MM.1S (cell line): ENCODE measurements around the gene NRIP2.
"Not testable (repeated sequence)": the region's sequence is repeated elsewhere in the genome, so short reads cannot be mapped to it uniquely, and the experiment has no call there.

ENCODE experiments used
- DNase-seq: peaks from one replicate; pipeline ENCODE4 v3.0.0-alpha.2; 2015
- H2AFZ ChIP-seq: fragments of 300-600 bp; sonication (generic); 2 replicates; pipeline ENCODE4 v1.6.0; 2016; ENCODE audit warnings: antibody characterized with exemption, low read length
- H3F3A ChIP-seq: fragments of 300-600 bp; sonication (generic); 2 replicates; pipeline ENCODE4 v1.6.1; 2016; ENCODE audit warnings: mild to moderate bottlenecking, antibody characterized with exemption, low read length, moderate library complexity, mixed read lengths; ENCODE audit not compliant: insufficient read depth
- H3K27ac ChIP-seq: fragments of 300-600 bp; sonication (generic); 2 replicates; pipeline ENCODE4 v1.5.1; 2016; ENCODE audit warnings: mild to moderate bottlenecking, low read length
- H3K27me3 ChIP-seq: fragments of 300-600 bp; sonication (generic); replicated peaks from 2 replicates; pipeline ENCODE4 v1.6.0; 2016; ENCODE audit warnings: low read length; ENCODE audit not compliant: insufficient read depth
- H3K36me3 ChIP-seq: fragments of 300-600 bp; sonication (generic); replicated peaks from 2 replicates; pipeline ENCODE4 v1.6.1; 2016; ENCODE audit warnings: mild to moderate bottlenecking, low read length, mixed read lengths; ENCODE audit not compliant: insufficient read depth
- H3K4me1 ChIP-seq: fragments of 300-600 bp; sonication (generic); 2 replicates; pipeline ENCODE4 v1.6.1; 2016; ENCODE audit warnings: low read length, mixed read lengths
- H3K4me2 ChIP-seq: fragments of 300-600 bp; sonication (generic); 2 replicates; pipeline ENCODE4 v1.6.0; 2016; ENCODE audit warnings: low read depth, low read length
- H3K4me3 ChIP-seq: fragments of 300-600 bp; sonication (generic); 2 replicates; pipeline ENCODE4 v1.5.1; 2016; ENCODE audit warnings: low read length, mixed read lengths
- H3K79me2 ChIP-seq: fragments of 300-600 bp; sonication (generic); 2 replicates; pipeline ENCODE4 v1.6.1; 2016; ENCODE audit warnings: mixed run types, low read length, mixed read lengths
- H3K9ac ChIP-seq: fragments of 300-600 bp; sonication (generic); 2 replicates; pipeline ENCODE4 v1.6.1; 2016; ENCODE audit warnings: low read length, mixed read lengths
- H3K9me2 ChIP-seq: fragments of 300-600 bp; sonication (generic); replicated peaks from 2 replicates; pipeline ENCODE4 v1.6.1; 2016; ENCODE audit warnings: mild to moderate bottlenecking, low read length, mixed read lengths; ENCODE audit not compliant: insufficient read depth
- H3K9me3 ChIP-seq: fragments of 300-600 bp; sonication (generic); replicated peaks from 2 replicates; pipeline ENCODE4 v1.6.1; 2016; ENCODE audit warnings: mild to moderate bottlenecking, low read length, mixed read lengths; ENCODE audit not compliant: insufficient read depth
- H4K20me1 ChIP-seq: fragments of 300-600 bp; sonication (generic); 2 replicates; pipeline ENCODE4 v1.6.1; 2016; ENCODE audit warnings: mild to moderate bottlenecking, low read length, moderate library complexity, mixed read lengths; ENCODE audit not compliant: insufficient read depth
- CTCF ChIP-seq: fragments of 300-600 bp; sonication (generic); IDR thresholded peaks from 2 replicates; pipeline ENCODE4 v1.5.1; 2016; ENCODE audit warnings: antibody characterized with exemption, low read length, mixed read lengths
- EZH2 ChIP-seq: fragments of 300-600 bp; sonication (generic); optimal IDR thresholded peaks from 2 replicates; pipeline ENCODE3; 2017; ENCODE audit warnings: low read depth, mild to moderate bottlenecking, antibody characterized with exemption, low read length, mixed read lengths
- EZH2phosphoT487 ChIP-seq: fragments of 300-600 bp; sonication (generic); IDR thresholded peaks from 2 replicates; pipeline ENCODE4 v1.6.1; 2018; ENCODE audit warnings: antibody characterized with exemption, low read length

The NRIP2 gene

GRCh38 chr12:2877047-2877952 is 42.5 kb upstream of the NRIP2 start, which contains the start of the genes FOXM1 and RHNO1:
Gene FOXM1 (minus strand): TSS chr12:2877174. CDS start chr12:2874478, 2,696 bp downstream.
Gene RHNO1 (plus strand): TSS chr12:2877223. CDS start chr12:2885367, 8,144 bp downstream.
- Histone ChIP-seq H3K4me2 (peak within 1 kb of the TSS; percentile 99), H3K4me1 (peaks cover 9% of the 10 kb centered on the region; the same call in 1 of the 2 replicates), H3K79me2 (peaks cover 93% of the 10 kb centered on the region), H3K9me2 (no peaks in the 10 kb centered on the region), H2AFZ (peak within 1 kb of the TSS; percentile 94), H3K9me3 (no peaks in the 10 kb centered on the region), H3K27ac (peak within 1 kb of the TSS; percentile 69), H3K36me3 (no peaks in the 10 kb centered on the region; the same call in 1 of the 2 replicates), H4K20me1 (no peaks in the 10 kb centered on the region), H3K27me3 (no peaks in the 10 kb centered on the region), H3K4me3 (peak within 1 kb of the TSS; percentile 91), H3F3A (peaks cover 6% of the 10 kb centered on the region), H3K9ac (peak within 1 kb of the TSS; percentile 86)
- TF ChIP-seq EZH2phosphoT487 (no peak), EZH2 (no peak), CTCF (no peak)
- DNase-seq = peak; percentile 91

GRCh38 chr12:2876431-2877046 is 41.7 kb upstream of the NRIP2 start:
- Histone ChIP-seq H3K9me3 (no peaks in the 10 kb centered on the region), H3K4me1 (peaks cover 9% of the 10 kb centered on the region; the same call in 1 of the 2 replicates), H3K4me3 (peak overlapping the region; percentile 91), H3K27me3 (no peaks in the 10 kb centered on the region), H4K20me1 (no peaks in the 10 kb centered on the region), H2AFZ (peak overlapping the region; percentile 82), H3K36me3 (peaks cover 3% of the 10 kb centered on the region; the same call in 1 of the 2 replicates), H3K4me2 (peak overlapping the region; percentile 99), H3K9ac (peak overlapping the region; percentile 86), H3K79me2 (peaks cover 93% of the 10 kb centered on the region), H3F3A (peaks cover 6% of the 10 kb centered on the region), H3K9me2 (no peaks in the 10 kb centered on the region), H3K27ac (peak overlapping the region; percentile 69)
- DNase-seq = peak; percentile 14
- TF ChIP-seq EZH2phosphoT487 (no peak), CTCF (no peak), EZH2 (no peak)

- not testable (repeated sequence) for DNase-seq, H4K20me1 ChIP-seq, H3K9me3 ChIP-seq, H3K4me2 ChIP-seq, H3K9me2 ChIP-seq, H3K36me3 ChIP-seq, H3K4me3 ChIP-seq, H3F3A ChIP-seq, H3K27me3 ChIP-seq, H2AFZ ChIP-seq, H3K9ac ChIP-seq, H3K27ac ChIP-seq, H3K4me1 ChIP-seq
- peaks cover 29% of the 10 kb centered on the region for H3K79me2 ChIP-seq
Observed at GRCh38 chr12:2868986-2869632, 34.3 kb upstream of the NRIP2 start.
